Measurements from ENCODE around the gene PIM2. TPM values are rescaled to one million over a fixed set of nuclear protein-coding genes. Genes with fewer than 3 reads are reported as not detected.

The PIM2 gene
- total and polyA plus RNA-seq, 9 of the 15 experiments (the other 6 are each of a cell fraction or from before 2014, with no cell fraction given): 67.6 to 191 (median 108) TPM

DNA sequence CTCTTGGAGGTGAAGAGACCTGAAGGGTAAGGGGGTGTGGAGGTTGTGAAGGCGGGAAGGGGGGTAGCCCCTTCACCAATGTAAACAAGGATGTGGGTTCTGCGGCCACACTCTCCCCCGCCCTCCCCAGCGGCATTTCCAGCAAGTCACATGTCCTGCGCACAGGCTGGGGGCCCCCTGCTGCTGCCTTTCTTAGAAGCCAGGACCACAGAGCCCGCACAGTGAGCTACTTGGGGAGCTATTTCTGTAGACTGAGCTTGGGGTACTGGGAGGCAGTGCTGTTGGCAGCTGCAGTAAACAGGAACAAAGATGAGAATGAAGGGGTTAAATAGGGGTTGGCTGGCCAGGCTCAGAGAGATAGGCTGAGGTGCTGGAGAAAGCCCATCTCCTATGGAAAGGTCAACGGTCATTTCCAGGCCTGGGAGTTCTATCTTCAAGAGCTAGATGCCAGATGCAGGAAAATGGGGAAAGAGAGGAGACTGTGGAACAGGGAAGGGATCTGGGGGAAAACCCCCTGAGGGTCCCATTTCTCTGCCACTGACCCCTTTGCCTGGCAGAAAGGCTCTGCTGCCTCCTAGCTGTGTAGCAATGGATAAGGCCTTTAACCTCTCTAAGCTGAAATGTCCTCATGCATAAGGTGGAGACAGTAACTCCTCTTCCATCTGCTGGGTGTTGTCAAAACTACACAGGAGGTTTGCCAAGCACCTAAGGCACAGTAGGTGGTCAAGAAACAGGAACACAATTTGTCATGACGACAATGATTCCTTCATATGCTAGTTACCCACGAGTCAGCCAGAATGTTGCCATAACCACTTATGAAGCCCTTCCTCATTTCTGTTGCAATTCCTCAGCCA lies 18.5 kb upstream of the PIM2 start (continued):
- TF ChIP-seq, protein P1, sequence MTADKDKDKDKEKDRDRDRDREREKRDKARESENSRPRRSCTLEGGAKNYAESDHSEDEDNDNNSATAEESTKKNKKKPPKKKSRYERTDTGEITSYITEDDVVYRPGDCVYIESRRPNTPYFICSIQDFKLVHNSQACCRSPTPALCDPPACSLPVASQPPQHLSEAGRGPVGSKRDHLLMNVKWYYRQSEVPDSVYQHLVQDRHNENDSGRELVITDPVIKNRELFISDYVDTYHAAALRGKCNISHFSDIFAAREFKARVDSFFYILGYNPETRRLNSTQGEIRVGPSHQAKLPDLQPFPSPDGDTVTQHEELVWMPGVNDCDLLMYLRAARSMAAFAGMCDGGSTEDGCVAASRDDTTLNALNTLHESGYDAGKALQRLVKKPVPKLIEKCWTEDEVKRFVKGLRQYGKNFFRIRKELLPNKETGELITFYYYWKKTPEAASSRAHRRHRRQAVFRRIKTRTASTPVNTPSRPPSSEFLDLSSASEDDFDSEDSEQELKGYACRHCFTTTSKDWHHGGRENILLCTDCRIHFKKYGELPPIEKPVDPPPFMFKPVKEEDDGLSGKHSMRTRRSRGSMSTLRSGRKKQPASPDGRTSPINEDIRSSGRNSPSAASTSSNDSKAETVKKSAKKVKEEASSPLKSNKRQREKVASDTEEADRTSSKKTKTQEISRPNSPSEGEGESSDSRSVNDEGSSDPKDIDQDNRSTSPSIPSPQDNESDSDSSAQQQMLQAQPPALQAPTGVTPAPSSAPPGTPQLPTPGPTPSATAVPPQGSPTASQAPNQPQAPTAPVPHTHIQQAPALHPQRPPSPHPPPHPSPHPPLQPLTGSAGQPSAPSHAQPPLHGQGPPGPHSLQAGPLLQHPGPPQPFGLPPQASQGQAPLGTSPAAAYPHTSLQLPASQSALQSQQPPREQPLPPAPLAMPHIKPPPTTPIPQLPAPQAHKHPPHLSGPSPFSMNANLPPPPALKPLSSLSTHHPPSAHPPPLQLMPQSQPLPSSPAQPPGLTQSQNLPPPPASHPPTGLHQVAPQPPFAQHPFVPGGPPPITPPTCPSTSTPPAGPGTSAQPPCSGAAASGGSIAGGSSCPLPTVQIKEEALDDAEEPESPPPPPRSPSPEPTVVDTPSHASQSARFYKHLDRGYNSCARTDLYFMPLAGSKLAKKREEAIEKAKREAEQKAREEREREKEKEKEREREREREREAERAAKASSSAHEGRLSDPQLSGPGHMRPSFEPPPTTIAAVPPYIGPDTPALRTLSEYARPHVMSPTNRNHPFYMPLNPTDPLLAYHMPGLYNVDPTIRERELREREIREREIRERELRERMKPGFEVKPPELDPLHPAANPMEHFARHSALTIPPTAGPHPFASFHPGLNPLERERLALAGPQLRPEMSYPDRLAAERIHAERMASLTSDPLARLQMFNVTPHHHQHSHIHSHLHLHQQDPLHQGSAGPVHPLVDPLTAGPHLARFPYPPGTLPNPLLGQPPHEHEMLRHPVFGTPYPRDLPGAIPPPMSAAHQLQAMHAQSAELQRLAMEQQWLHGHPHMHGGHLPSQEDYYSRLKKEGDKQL (CRISPR knock-in tag; IDR thresholded peaks at IDR 0.05; ENCODE audit: borderline replicate concordance): no peak
- peak; percentile 78 for TF ChIP-seq SOX6 (IDR thresholded peaks at IDR 0.05)
- peak; percentile 27; the same call in 1 of the 2 replicates for TF ChIP-seq BACH1 (tag; IDR thresholded peaks at IDR 0.05)
- TF ChIP-seq JUNB (CRISPR knock-in tag; conservative IDR thresholded peaks at IDR 0.05): no peak
- TF ChIP-seq, protein P2, sequence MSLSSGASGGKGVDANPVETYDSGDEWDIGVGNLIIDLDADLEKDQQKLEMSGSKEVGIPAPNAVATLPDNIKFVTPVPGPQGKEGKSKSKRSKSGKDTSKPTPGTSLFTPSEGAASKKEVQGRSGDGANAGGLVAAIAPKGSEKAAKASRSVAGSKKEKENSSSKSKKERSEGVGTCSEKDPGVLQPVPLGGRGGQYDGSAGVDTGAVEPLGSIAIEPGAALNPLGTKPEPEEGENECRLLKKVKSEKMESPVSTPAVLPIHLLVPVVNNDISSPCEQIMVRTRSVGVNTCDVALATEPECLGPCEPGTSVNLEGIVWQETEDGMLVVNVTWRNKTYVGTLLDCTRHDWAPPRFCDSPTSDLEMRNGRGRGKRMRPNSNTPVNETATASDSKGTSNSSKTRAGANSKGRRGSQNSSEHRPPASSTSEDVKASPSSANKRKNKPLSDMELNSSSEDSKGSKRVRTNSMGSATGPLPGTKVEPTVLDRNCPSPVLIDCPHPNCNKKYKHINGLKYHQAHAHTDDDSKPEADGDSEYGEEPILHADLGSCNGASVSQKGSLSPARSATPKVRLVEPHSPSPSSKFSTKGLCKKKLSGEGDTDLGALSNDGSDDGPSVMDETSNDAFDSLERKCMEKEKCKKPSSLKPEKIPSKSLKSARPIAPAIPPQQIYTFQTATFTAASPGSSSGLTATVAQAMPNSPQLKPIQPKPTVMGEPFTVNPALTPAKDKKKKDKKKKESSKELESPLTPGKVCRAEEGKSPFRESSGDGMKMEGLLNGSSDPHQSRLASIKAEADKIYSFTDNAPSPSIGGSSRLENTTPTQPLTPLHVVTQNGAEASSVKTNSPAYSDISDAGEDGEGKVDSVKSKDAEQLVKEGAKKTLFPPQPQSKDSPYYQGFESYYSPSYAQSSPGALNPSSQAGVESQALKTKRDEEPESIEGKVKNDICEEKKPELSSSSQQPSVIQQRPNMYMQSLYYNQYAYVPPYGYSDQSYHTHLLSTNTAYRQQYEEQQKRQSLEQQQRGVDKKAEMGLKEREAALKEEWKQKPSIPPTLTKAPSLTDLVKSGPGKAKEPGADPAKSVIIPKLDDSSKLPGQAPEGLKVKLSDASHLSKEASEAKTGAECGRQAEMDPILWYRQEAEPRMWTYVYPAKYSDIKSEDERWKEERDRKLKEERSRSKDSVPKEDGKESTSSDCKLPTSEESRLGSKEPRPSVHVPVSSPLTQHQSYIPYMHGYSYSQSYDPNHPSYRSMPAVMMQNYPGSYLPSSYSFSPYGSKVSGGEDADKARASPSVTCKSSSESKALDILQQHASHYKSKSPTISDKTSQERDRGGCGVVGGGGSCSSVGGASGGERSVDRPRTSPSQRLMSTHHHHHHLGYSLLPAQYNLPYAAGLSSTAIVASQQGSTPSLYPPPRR (CRISPR knock-in tag; IDR thresholded peaks at IDR 0.05; ENCODE audit: borderline replicate concordance): no peak
- TF ChIP-seq POLR2AphosphoS5 (IDR thresholded peaks at IDR 0.05; ENCODE audit: control insufficient read depth, insufficient read depth, low read depth, low read length): no peak
- TF ChIP-seq, protein P3, sequence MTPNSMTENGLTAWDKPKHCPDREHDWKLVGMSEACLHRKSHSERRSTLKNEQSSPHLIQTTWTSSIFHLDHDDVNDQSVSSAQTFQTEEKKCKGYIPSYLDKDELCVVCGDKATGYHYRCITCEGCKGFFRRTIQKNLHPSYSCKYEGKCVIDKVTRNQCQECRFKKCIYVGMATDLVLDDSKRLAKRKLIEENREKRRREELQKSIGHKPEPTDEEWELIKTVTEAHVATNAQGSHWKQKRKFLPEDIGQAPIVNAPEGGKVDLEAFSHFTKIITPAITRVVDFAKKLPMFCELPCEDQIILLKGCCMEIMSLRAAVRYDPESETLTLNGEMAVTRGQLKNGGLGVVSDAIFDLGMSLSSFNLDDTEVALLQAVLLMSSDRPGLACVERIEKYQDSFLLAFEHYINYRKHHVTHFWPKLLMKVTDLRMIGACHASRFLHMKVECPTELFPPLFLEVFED (CRISPR knock-in tag; conservative IDR thresholded peaks at IDR 0.05): no peak
- TF ChIP-seq, protein P4, sequence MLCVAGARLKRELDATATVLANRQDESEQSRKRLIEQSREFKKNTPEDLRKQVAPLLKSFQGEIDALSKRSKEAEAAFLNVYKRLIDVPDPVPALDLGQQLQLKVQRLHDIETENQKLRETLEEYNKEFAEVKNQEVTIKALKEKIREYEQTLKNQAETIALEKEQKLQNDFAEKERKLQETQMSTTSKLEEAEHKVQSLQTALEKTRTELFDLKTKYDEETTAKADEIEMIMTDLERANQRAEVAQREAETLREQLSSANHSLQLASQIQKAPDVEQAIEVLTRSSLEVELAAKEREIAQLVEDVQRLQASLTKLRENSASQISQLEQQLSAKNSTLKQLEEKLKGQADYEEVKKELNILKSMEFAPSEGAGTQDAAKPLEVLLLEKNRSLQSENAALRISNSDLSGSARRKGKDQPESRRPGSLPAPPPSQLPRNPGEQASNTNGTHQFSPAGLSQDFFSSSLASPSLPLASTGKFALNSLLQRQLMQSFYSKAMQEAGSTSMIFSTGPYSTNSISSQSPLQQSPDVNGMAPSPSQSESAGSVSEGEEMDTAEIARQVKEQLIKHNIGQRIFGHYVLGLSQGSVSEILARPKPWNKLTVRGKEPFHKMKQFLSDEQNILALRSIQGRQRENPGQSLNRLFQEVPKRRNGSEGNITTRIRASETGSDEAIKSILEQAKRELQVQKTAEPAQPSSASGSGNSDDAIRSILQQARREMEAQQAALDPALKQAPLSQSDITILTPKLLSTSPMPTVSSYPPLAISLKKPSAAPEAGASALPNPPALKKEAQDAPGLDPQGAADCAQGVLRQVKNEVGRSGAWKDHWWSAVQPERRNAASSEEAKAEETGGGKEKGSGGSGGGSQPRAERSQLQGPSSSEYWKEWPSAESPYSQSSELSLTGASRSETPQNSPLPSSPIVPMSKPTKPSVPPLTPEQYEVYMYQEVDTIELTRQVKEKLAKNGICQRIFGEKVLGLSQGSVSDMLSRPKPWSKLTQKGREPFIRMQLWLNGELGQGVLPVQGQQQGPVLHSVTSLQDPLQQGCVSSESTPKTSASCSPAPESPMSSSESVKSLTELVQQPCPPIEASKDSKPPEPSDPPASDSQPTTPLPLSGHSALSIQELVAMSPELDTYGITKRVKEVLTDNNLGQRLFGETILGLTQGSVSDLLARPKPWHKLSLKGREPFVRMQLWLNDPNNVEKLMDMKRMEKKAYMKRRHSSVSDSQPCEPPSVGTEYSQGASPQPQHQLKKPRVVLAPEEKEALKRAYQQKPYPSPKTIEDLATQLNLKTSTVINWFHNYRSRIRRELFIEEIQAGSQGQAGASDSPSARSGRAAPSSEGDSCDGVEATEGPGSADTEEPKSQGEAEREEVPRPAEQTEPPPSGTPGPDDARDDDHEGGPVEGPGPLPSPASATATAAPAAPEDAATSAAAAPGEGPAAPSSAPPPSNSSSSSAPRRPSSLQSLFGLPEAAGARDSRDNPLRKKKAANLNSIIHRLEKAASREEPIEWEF (CRISPR knock-in tag; IDR thresholded peaks at IDR 0.05): no peak

Data from K562 (cell line).